T-cell (primary cell): ENCODE data around the gene PRRC2A. TPM values are rescaled to one million over a fixed set of nuclear protein-coding genes. Genes with fewer than 3 reads are reported as not detected.

Experiments used
- ATAC-seq, 4 experiments: fragments of 200-7000 bp in 3 of 4; fragments of 150-1000 bp in 1 of 4; cut with Tn5 transposase; replicated peaks in 1 of 4; 1 replicate in 3 of 4; 2 replicates in 1 of 4; pipeline ENCODE4 v1.10.0; 2021; ENCODE audit warnings: moderate library complexity in 3 of 4, mild to moderate bottlenecking in 2 of 4, moderate number of reproducible peaks in 1 of 4
- CTCF ChIA-PET, 2 donors: fragments of 300-600 bp; sonication (Branson Sonifier 250); formaldehyde crosslinking; loops; one replicate each; lab custom pipeline; 2022; ENCODE audit warnings: antibody characterized with exemption in 2 of 2; lab: Charles Lee
- POLR2A ChIA-PET, 2 donors: fragments of 300-600 bp; sonication (Branson Sonifier 250); formaldehyde crosslinking; loops; one replicate each; lab custom pipeline; 2022; ENCODE audit warnings: antibody characterized with exemption in 2 of 2; lab: Charles Lee
- DNase-seq, 35 experiments: peaks; one replicate each; pipeline versions ENCODE4 v3.0.0 to v3.0.0-alpha.2; 2013 to 2023
- H3K27ac ChIP-seq: one replicate; pipeline ENCODE4 v1.5.1; 2013; ENCODE audit warnings: low read length
- H3K27me3 ChIP-seq, 2 experiments: replicated peaks in 1 of 2; 1 replicate in 1 of 2; 2 replicates in 1 of 2; pipeline versions ENCODE4 v1.6.1 to v1.7.0; 2013; ENCODE audit warnings: low read length in 1 of 2, mixed read lengths in 1 of 2; ENCODE audit not compliant: control insufficient read depth in 2 of 2, insufficient read depth in 2 of 2; ENCODE audit errors: extremely low read depth in 1 of 2
- H3K36me3 ChIP-seq, 2 donors: 1 replicate in 1 of 2; 2 replicates in 1 of 2; pipeline versions ENCODE4 v1.6.1 to v1.7.0; 2013; ENCODE audit warnings: low read length in 1 of 2; ENCODE audit not compliant: control insufficient read depth in 2 of 2, insufficient read depth in 1 of 2; ENCODE audit errors: extremely low read depth in 1 of 2
- H3K4me1 ChIP-seq, 2 experiments: 1 replicate in 1 of 2; 2 replicates in 1 of 2; pipeline versions ENCODE4 v1.6.1 to v1.7.0; 2013; ENCODE audit warnings: low read length in 2 of 2, mixed read lengths in 1 of 2; ENCODE audit not compliant: insufficient read depth in 2 of 2, control insufficient read depth in 1 of 2; ENCODE audit errors: extremely low read depth in 1 of 2
- H3K4me3 ChIP-seq, 2 donors: 1 replicate in 1 of 2; 2 replicates in 1 of 2; pipeline versions ENCODE4 v1.5.1 to v1.7.0; 2013; ENCODE audit warnings: mild to moderate bottlenecking in 2 of 2, low read length in 1 of 2, moderate library complexity in 1 of 2; ENCODE audit not compliant: control insufficient read depth in 1 of 2; ENCODE audit errors: extremely low read depth in 1 of 2
- H3K9me3 ChIP-seq: 2 replicates; pipeline ENCODE4 v1.7.0; 2013
- H3K27ac Mint-ChIP-seq, 2 donors: one replicate each; pipeline ENCODE4 v1.8.0; 2020 to 2021; ENCODE audit warnings: mild to moderate bottlenecking in 2 of 2, mixed read lengths in 2 of 2
- H3K27me3 Mint-ChIP-seq, 2 donors: one replicate each; pipeline ENCODE4 v1.8.0; 2021 to 2022; ENCODE audit warnings: mixed read lengths in 2 of 2
- H3K36me3 Mint-ChIP-seq: one replicate; pipeline ENCODE4 v1.8.0; 2021; ENCODE audit warnings: mixed read lengths
- H3K4me1 Mint-ChIP-seq, 3 donors: one replicate each; pipeline ENCODE4 v1.8.0; 2020 to 2022; ENCODE audit warnings: mixed read lengths in 3 of 3, mild to moderate bottlenecking in 1 of 3
- H3K4me3 Mint-ChIP-seq, 3 donors: one replicate each; pipeline ENCODE4 v1.8.0; 2020 to 2022; ENCODE audit warnings: mild to moderate bottlenecking in 3 of 3, mixed read lengths in 3 of 3, moderate library complexity in 3 of 3
- H3K9me3 Mint-ChIP-seq, 3 donors: one replicate each; pipeline ENCODE4 v1.8.0; 2020 to 2022; ENCODE audit warnings: mixed read lengths in 3 of 3
- WGBS: methylation state at CpG from one replicate; pipeline ENCODE4 v1.1.5; 2013; ENCODE audit warnings: missing lambda C conversion rate; ENCODE audit not compliant: insufficient coverage; 5-methylcytosine and 5-hydroxymethylcytosine counted together
- total RNA-seq, 35 experiments: library from RNA in 6 of 35; stranded (reverse) in 6 of 35; fragments of 120-200 nt in 1 of 35; gene quantifications; one replicate each; pipeline versions ENCODE4 v1.2.1 to v1.2.4 and lab custom pipeline; 2013 to 2026

The PRRC2A gene
- total RNA-seq, 5 donors from 2014 or later (not counting 1 experiment from before 2014, with no cell fraction given) = 222 to 246 (median 230) TPM

GRCh38 chr6:31639043-31639442 is 18.5 kb downstream of the PRRC2A start:
- H3K27ac Mint-ChIP-seq = no peak overlapping the region
- POLR2A ChIA-PET = interaction anchor here in 1 of 2 donors (0.6 kb wide), 1 partner anchor 103 kb away, joined by 5 read pairs; no protein-coding TSS in a partner anchor
- DNase-seq (no peak), ATAC-seq (no peak)
- peaks cover 52% of the 10 kb centered on the region for H3K36me3 Mint-ChIP-seq
- no peaks in the 10 kb centered on the region for H3K27me3 Mint-ChIP-seq
- Histone ChIP-seq H3K4me1 (no peaks in the 10 kb centered on the region), H3K9me3 (no peaks in the 10 kb centered on the region), H3K27me3 (no peaks in the 10 kb centered on the region), H3K4me3 (no peak overlapping the region), H3K36me3 (peaks cover 44 to 96% of the 10 kb centered on the region in 2 donors), H3K27ac (no peak overlapping the region)
- WGBS = 94% methylated on average over 3 of the region's 9 CpGs
- CTCF ChIA-PET = no interaction called here
- H3K4me3 Mint-ChIP-seq = no peak overlapping the region
- H3K9me3 Mint-ChIP-seq = no peaks in the 10 kb centered on the region
- peaks cover 0 to 2% (median 0%) of the 10 kb centered on the region in 3 donors for H3K4me1 Mint-ChIP-seq

GRCh38 chr6:31639449-31639861 is 18.9 kb downstream of the PRRC2A start:
- Histone ChIP-seq H3K27ac (no peak overlapping the region), H3K4me1 (no peaks in the 10 kb centered on the region), H3K36me3 (peaks cover 44 to 96% of the 10 kb centered on the region in 2 donors), H3K4me3 (no peak overlapping the region), H3K27me3 (no peaks in the 10 kb centered on the region), H3K9me3 (no peaks in the 10 kb centered on the region)
- ChIA-PET POLR2A (interaction anchor here in 1 of 2 donors (0.6 kb wide), 1 partner anchor 104 kb away, joined by 5 read pairs; no protein-coding TSS in a partner anchor), CTCF (no interaction called here)
- WGBS = 67% methylated on average over 1 of the region's 10 CpGs
- H3K4me1 Mint-ChIP-seq = peaks cover 0 to 2% (median 0%) of the 10 kb centered on the region in 3 donors
- no peak for ATAC-seq
- no peaks in the 10 kb centered on the region for H3K9me3 Mint-ChIP-seq
- no peak for DNase-seq
- H3K27me3 Mint-ChIP-seq = no peaks in the 10 kb centered on the region
- no peak overlapping the region for H3K4me3 Mint-ChIP-seq
- H3K27ac Mint-ChIP-seq = peak overlapping the region in 1 of 2 donors; percentile 46
- H3K36me3 Mint-ChIP-seq = peaks cover 51% of the 10 kb centered on the region

- Mint-ChIP-seq H3K9me3 (no peaks in the 10 kb centered on the region), H3K27me3 (no peaks in the 10 kb centered on the region), H3K36me3 (peaks cover 57% of the 10 kb centered on the region), H3K27ac (peak overlapping the region in 1 of 2 donors; percentile 48), H3K4me3 (no peak overlapping the region), H3K4me1 (peaks cover 4 to 5% (median 4%) of the 10 kb centered on the region in 3 donors)
- Histone ChIP-seq H3K36me3 (peaks cover 43 to 96% of the 10 kb centered on the region in 2 donors), H3K27ac (no peak overlapping the region), H3K4me3 (no peak overlapping the region), H3K9me3 (no peaks in the 10 kb centered on the region), H3K4me1 (peaks cover 0 to 2% of the 10 kb centered on the region in 2 experiments), H3K27me3 (no peaks in the 10 kb centered on the region)
- DNase-seq (no peak), ATAC-seq (no peak)
- POLR2A ChIA-PET = interaction anchor here in 1 of 2 donors (0.5 kb wide), 2 partner anchors 66 to 209 kb away, joined by 4 to 11 read pairs; partner anchors contain the start of gene LY6G6F
- 89% methylated on average over 3 of the region's 6 CpGs for WGBS
- CTCF ChIA-PET = interaction anchor here in 1 of 2 donors (0.6 kb wide), 1 partner anchor 25 kb away, joined by 3 read pairs; no protein-coding TSS in a partner anchor
These were observed 20.1 kb downstream of the PRRC2A start for GRCh38 chr6:31640612-31641011.

- no peak overlapping the region for H3K4me3 Mint-ChIP-seq
- peaks cover 53% of the 10 kb centered on the region for H3K36me3 Mint-ChIP-seq
- H3K27me3 Mint-ChIP-seq = no peaks in the 10 kb centered on the region
- WGBS = no CpG with 5 or more reads among the region's 4 CpGs
- ChIA-PET CTCF (no interaction called here), POLR2A (no interaction called here)
- no peaks in the 10 kb centered on the region for H3K27me3 ChIP-seq
- H3K4me3 ChIP-seq = no peak overlapping the region
- peaks cover 0 to 2% of the 10 kb centered on the region in 2 experiments for H3K4me1 ChIP-seq
- peaks cover 38 to 95% of the 10 kb centered on the region in 2 donors for H3K36me3 ChIP-seq
- ATAC-seq = no peak
- H3K9me3 Mint-ChIP-seq = no peaks in the 10 kb centered on the region
- no peaks in the 10 kb centered on the region for H3K9me3 ChIP-seq
- H3K27ac Mint-ChIP-seq = peak overlapping the region in 1 of 2 donors; percentile 48
- H3K27ac ChIP-seq = no peak overlapping the region
- peaks cover 4 to 6% (median 5%) of the 10 kb centered on the region in 3 donors for H3K4me1 Mint-ChIP-seq
- no peak for DNase-seq
These were observed 20.9 kb downstream of the PRRC2A start for GRCh38 chr6:31641370-31641769.

- Mint-ChIP-seq H3K27ac (no peak overlapping the region), H3K4me1 (peaks cover 5 to 6% (median 5%) of the 10 kb centered on the region in 3 donors), H3K4me3 (no peak overlapping the region), H3K36me3 (peaks cover 51% of the 10 kb centered on the region), H3K27me3 (no peaks in the 10 kb centered on the region), H3K9me3 (no peaks in the 10 kb centered on the region)
- no peaks in the 10 kb centered on the region for H3K9me3 ChIP-seq
- H3K4me1 ChIP-seq = peaks cover 0 to 2% of the 10 kb centered on the region in 2 experiments
- DNase-seq (no peak), ATAC-seq (no peak)
- peaks cover 42 to 93% of the 10 kb centered on the region in 2 donors for H3K36me3 ChIP-seq
- ChIA-PET CTCF (interaction anchor here in 1 of 2 donors (0.7 kb wide), 1 partner anchor 1100 kb away, joined by 4 read pairs; no protein-coding TSS in a partner anchor), POLR2A (no interaction called here)
- no peak overlapping the region for H3K27ac ChIP-seq
- H3K27me3 ChIP-seq = no peaks in the 10 kb centered on the region
- no peak overlapping the region for H3K4me3 ChIP-seq
- 100% methylated on average over 4 of the region's 6 CpGs for WGBS
These were observed 22.5 kb downstream of the PRRC2A start for GRCh38 chr6:31642798-31643570.

GRCh38 chr6:31643818-31644454 is 23.4 kb downstream of the PRRC2A start:
- no peaks in the 10 kb centered on the region for H3K9me3 ChIP-seq
- H3K4me3 Mint-ChIP-seq = no peak overlapping the region
- no peak overlapping the region for H3K4me3 ChIP-seq
- peaks cover 55% of the 10 kb centered on the region for H3K36me3 Mint-ChIP-seq
- H3K27ac Mint-ChIP-seq = no peak overlapping the region
- H3K27me3 ChIP-seq = no peaks in the 10 kb centered on the region
- ATAC-seq = no peak
- H3K36me3 ChIP-seq = peaks cover 48 to 93% of the 10 kb centered on the region in 2 donors
- CTCF ChIA-PET = interaction anchor here (0.7 kb wide), 2 partner anchors 73 to 1101 kb away, joined by 3 to 4 read pairs; no protein-coding TSS in a partner anchor
- peaks cover 0 to 2% of the 10 kb centered on the region in 2 experiments for H3K4me1 ChIP-seq
- no peak overlapping the region for H3K27ac ChIP-seq
- no peak for DNase-seq
- H3K4me1 Mint-ChIP-seq = peaks cover 6 to 10% (median 8%) of the 10 kb centered on the region in 3 donors
- POLR2A ChIA-PET = interaction anchor here in 1 of 2 donors (0.6 to 0.7 kb wide), 2 partner anchors 9 to 20 kb away, joined by 5 read pairs; no protein-coding TSS in a partner anchor
- 93% methylated on average over 5 of the region's 17 CpGs for WGBS
- no peaks in the 10 kb centered on the region for H3K27me3 Mint-ChIP-seq
- H3K9me3 Mint-ChIP-seq = no peaks in the 10 kb centered on the region
